NCI-H748 treated with DMSO at 0.1 percent for 48 hours (cell line): ENCODE results near the gene TTC6.

ENCODE experiments used
- DNase-seq: peaks from one replicate; lab custom pipeline; 2025; lab: John Stamatoyannopoulos, UW

The TTC6 gene

GRCh38 chr14:37585101-37585511, 10.3 kb upstream of the TTC6 start:
- no peak for DNase-seq

- no peak for DNase-seq
Observed at GRCh38 chr14:37585971-37586796, 9.2 kb upstream of the TTC6 start.

GRCh38 chr14:37586797-37587130, 8.7 kb upstream of the TTC6 start:
- DNase-seq: no peak

GRCh38 chr14:37587131-37587803, 8.2 kb upstream of the TTC6 start:
- DNase-seq: peak; percentile 48

- DNase-seq: peak; percentile 69
Observed at GRCh38 chr14:37587881-37588666, 7.4 kb upstream of the TTC6 start.

GRCh38 chr14:37588667-37588955, 6.8 kb upstream of the TTC6 start:
- peak; percentile 86 for DNase-seq

GRCh38 chr14:37588956-37589714, 6.3 kb upstream of the TTC6 start:
- DNase-seq: peak; percentile 53

GRCh38 chr14:37589715-37590427, 5.6 kb upstream of the TTC6 start:
- peak; percentile 57 for DNase-seq

GRCh38 chr14:37590428-37591139, 4.8 kb upstream of the TTC6 start:
- peak; percentile 57 for DNase-seq

GRCh38 chr14:37591311-37591940, 4.0 kb upstream of the TTC6 start:
- peak; percentile 74 for DNase-seq

GRCh38 chr14:37591941-37592481, 3.4 kb upstream of the TTC6 start:
- DNase-seq: peak; percentile 67

- peak; percentile 56 for DNase-seq
Observed at GRCh38 chr14:37592482-37593408, 2.7 kb upstream of the TTC6 start.

GRCh38 chr14:37593511-37594237, 1.8 kb upstream of the TTC6 start:
- DNase-seq: peak; percentile 50

- DNase-seq: peak; percentile 94
Observed at GRCh38 chr14:37594238-37594970, 1.0 kb upstream of the TTC6 start.

- DNase-seq: peak; percentile 94
Observed at GRCh38 chr14:37595809-37596621, 586 bp downstream of the TTC6 start.

GRCh38 chr14:37596790-37597472, 1.5 kb downstream of the TTC6 start:
- DNase-seq: peak; percentile 40
